Neural progenitor cell (in vitro differentiated cells): ENCODE results near the gene D2HGDH. TPM values are rescaled to one million over a fixed set of nuclear protein-coding genes. Genes with fewer than 3 reads are reported as not detected.

Experiments
- DNase-seq: peaks from one replicate; pipeline ENCODE4 v3.0.0-alpha.2; 2016; ENCODE audit warnings: low spot score
- H2AFZ ChIP-seq: fragments of 200-600 bp; sonication (generic); replicated peaks from 2 replicates; pipeline ENCODE4 v1.6.1; 2016; ENCODE audit warnings: antibody characterized with exemption
- H3F3A ChIP-seq: fragments of 200-600 bp; sonication (generic); 2 replicates; pipeline ENCODE4 v1.6.1; 2016; ENCODE audit warnings: antibody characterized with exemption, low read depth
- H3K27ac ChIP-seq: fragments of 200-600 bp; sonication (generic); 2 replicates; pipeline ENCODE4 v1.5.1; 2016; ENCODE audit warnings: mild to moderate bottlenecking
- H3K27me3 ChIP-seq: fragments of 200-600 bp; sonication (generic); 2 replicates; pipeline ENCODE4 v1.6.1; 2016; ENCODE audit warnings: mild to moderate bottlenecking, moderate library complexity
- H3K36me3 ChIP-seq: fragments of 200-600 bp; sonication (generic); 2 replicates; pipeline ENCODE4 v1.5.1; 2016
- H3K4me1 ChIP-seq: fragments of 200-600 bp; sonication (generic); 2 replicates; pipeline ENCODE4 v1.6.1; 2016; ENCODE audit warnings: mixed run types
- H3K4me2 ChIP-seq: fragments of 200-600 bp; sonication (generic); 2 replicates; pipeline ENCODE4 v1.6.1; 2016
- H3K4me3 ChIP-seq: fragments of 200-600 bp; sonication (generic); 2 replicates; pipeline ENCODE4 v1.5.1; 2016
- H3K79me2 ChIP-seq: fragments of 200-600 bp; sonication (generic); 2 replicates; pipeline ENCODE4 v1.6.1; 2016; ENCODE audit warnings: low read depth
- H3K9ac ChIP-seq: fragments of 200-600 bp; sonication (generic); 2 replicates; pipeline ENCODE4 v1.6.1; 2016
- H3K9me3 ChIP-seq: fragments of 200-600 bp; sonication (generic); 2 replicates; pipeline ENCODE4 v1.5.1; 2016; ENCODE audit warnings: low read depth
- H4K20me1 ChIP-seq: fragments of 200-600 bp; sonication (generic); 2 replicates; pipeline ENCODE4 v1.6.1; 2016; ENCODE audit warnings: low read depth
- H3K27ac Mint-ChIP-seq: 3 replicates; pipeline ENCODE4 v1.8.0; 2021; ENCODE audit warnings: mixed read lengths
- H3K27me3 Mint-ChIP-seq: 2 replicates; pipeline ENCODE4 v1.8.0; 2022; ENCODE audit warnings: low read depth, mild to moderate bottlenecking, inconsistent platforms, moderate library complexity, mixed read lengths; ENCODE audit not compliant: insufficient read depth
- H3K36me3 Mint-ChIP-seq: 3 replicates; pipeline ENCODE4 v1.8.0; 2021; ENCODE audit warnings: mixed read lengths
- H3K4me1 Mint-ChIP-seq: 3 replicates; pipeline ENCODE4 v1.8.0; 2021; ENCODE audit warnings: mixed read lengths
- H3K4me3 Mint-ChIP-seq: 3 replicates; pipeline ENCODE4 v1.8.0; 2021; ENCODE audit warnings: mild to moderate bottlenecking, moderate library complexity, mixed read lengths
- H3K9me3 Mint-ChIP-seq: 3 replicates; pipeline ENCODE4 v1.8.0; 2020; ENCODE audit warnings: mixed read lengths
- EZH2 ChIP-seq: fragments of 200-600 bp; sonication (generic); IDR thresholded peaks from 2 replicates; pipeline ENCODE4 v1.6.1; 2017; ENCODE audit warnings: antibody characterized with exemption, mild to moderate bottlenecking, moderate library complexity
- EZH2phosphoT487 ChIP-seq: fragments of 200-600 bp; sonication (generic); IDR thresholded peaks from 2 replicates; pipeline ENCODE4 v1.6.1; 2017; ENCODE audit warnings: antibody characterized with exemption
- total RNA-seq: library from RNA; depleted of rRNA; stranded (reverse); fragments of >200 nt; gene quantifications from 2 replicates; pipeline ENCODE4 v1.2.3, GENCODE V29; 2015; ENCODE audit warnings: low replicate concordance
- TF ChIP-seq, protein P1 (sequence below): fragments of 200-600 bp; sonication (generic); IDR thresholded peaks from 2 replicates; pipeline ENCODE4 v1.5.1; 2017; ENCODE audit warnings: antibody characterized with exemption, mild to moderate bottlenecking

D2HGDH gene
- total RNA-seq, 1 donor from 2014 or later = 3.5 TPM

DNA sequence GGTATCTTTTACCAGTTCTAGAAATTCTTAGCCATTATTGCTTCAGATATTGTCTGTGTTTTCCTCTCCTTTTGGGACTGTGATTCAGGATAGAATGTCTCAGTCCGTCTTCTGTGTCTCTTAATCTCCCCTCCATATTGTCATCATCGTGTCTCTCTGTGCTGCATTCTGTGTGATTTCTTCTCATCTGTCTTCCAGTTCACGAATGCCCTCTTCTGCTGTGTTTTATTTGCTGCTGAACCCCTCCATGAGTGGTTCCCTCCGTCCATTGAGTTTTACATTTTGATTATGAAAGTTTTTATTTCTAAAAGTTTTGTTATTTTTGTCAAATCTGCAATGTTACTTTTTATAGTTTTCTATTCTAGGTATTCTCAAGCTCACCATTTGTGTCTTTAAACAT is 11.7 kb downstream of the D2HGDH start:
- Histone ChIP-seq H3K79me2 (no peaks in the 10 kb centered on the region), H3K27ac (no peak overlapping the region), H3K4me2 (no peak overlapping the region), H3K27me3 (no peaks in the 10 kb centered on the region), H3K36me3 (no peaks in the 10 kb centered on the region), H3K4me3 (no peak overlapping the region), H3K9me3 (no peaks in the 10 kb centered on the region), H3K9ac (no peak overlapping the region), H3F3A (no peaks in the 10 kb centered on the region), H2AFZ (no peak overlapping the region), H3K4me1 (no peaks in the 10 kb centered on the region), H4K20me1 (no peaks in the 10 kb centered on the region)
- Mint-ChIP-seq H3K27ac (no peak overlapping the region), H3K4me3 (no peak overlapping the region), H3K36me3 (peaks cover 33% of the 10 kb centered on the region), H3K4me1 (no peaks in the 10 kb centered on the region), H3K9me3 (peaks cover 11% of the 10 kb centered on the region), H3K27me3 (peaks cover 2% of the 10 kb centered on the region)
- TF ChIP-seq, protein P1, sequence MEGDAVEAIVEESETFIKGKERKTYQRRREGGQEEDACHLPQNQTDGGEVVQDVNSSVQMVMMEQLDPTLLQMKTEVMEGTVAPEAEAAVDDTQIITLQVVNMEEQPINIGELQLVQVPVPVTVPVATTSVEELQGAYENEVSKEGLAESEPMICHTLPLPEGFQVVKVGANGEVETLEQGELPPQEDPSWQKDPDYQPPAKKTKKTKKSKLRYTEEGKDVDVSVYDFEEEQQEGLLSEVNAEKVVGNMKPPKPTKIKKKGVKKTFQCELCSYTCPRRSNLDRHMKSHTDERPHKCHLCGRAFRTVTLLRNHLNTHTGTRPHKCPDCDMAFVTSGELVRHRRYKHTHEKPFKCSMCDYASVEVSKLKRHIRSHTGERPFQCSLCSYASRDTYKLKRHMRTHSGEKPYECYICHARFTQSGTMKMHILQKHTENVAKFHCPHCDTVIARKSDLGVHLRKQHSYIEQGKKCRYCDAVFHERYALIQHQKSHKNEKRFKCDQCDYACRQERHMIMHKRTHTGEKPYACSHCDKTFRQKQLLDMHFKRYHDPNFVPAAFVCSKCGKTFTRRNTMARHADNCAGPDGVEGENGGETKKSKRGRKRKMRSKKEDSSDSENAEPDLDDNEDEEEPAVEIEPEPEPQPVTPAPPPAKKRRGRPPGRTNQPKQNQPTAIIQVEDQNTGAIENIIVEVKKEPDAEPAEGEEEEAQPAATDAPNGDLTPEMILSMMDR = no peak
- TF ChIP-seq EZH2 = no peak
- no peak for TF ChIP-seq EZH2phosphoT487
- no peak for DNase-seq

DNA sequence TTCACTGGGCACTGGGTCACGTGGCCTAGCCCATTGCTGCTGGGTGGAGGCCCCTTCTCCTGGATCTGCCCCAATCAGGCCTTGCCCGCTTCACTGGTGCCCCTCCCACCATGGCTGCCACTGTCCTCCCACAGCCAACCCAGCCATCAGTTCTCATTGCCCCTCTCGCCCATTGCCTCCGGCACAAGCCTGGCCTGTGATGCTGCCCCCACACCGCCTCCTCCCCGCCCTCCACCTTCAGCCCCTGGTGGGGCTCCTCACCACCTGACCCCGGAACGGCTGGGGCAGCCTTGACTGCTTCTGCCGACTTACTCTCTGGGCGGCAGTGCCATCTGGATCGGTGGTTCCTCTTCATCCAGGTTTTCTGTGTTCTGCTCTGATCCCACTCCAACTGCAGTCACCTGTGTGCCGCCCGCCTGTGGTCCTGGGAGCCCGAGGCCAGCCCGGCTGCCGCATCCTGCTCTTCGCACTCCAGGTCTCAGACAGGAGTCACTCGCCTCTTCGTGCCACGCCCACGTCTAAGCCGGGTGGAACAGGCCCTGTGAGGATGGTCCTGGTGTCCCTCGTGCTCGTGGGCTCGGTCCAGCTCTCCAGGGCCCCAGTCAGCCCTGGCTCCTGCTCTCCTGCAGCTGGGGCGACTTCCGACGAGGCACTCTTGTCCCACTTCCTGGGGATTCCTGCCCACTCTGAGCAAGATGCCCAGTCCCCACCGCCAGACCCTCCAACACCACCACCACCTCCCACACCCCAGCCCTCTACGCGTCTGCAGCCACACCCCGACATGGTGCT is 14.2 kb downstream of the D2HGDH start:
- no peaks in the 10 kb centered on the region for H3F3A ChIP-seq
- no peak overlapping the region for H3K4me2 ChIP-seq
- no peaks in the 10 kb centered on the region for H4K20me1 ChIP-seq
- no peaks in the 10 kb centered on the region for H3K4me1 Mint-ChIP-seq
- no peaks in the 10 kb centered on the region for H3K27me3 ChIP-seq
- H3K27me3 Mint-ChIP-seq = peaks cover 2% of the 10 kb centered on the region
- H3K9me3 ChIP-seq = no peaks in the 10 kb centered on the region
- no peak overlapping the region for H3K9ac ChIP-seq
- peaks cover 11% of the 10 kb centered on the region for H3K9me3 Mint-ChIP-seq
- peaks cover 37% of the 10 kb centered on the region for H3K36me3 Mint-ChIP-seq
- H3K4me1 ChIP-seq = no peaks in the 10 kb centered on the region
- H3K4me3 Mint-ChIP-seq = peak overlapping the region; percentile 41
- no peak overlapping the region for H3K4me3 ChIP-seq
- no peak for DNase-seq
- no peaks in the 10 kb centered on the region for H3K79me2 ChIP-seq
- H2AFZ ChIP-seq = no peak overlapping the region
- H3K27ac ChIP-seq = no peak overlapping the region
- H3K36me3 ChIP-seq = no peaks in the 10 kb centered on the region
- H3K27ac Mint-ChIP-seq = no peak overlapping the region
- TF ChIP-seq EZH2 = no peak
- no peak for TF ChIP-seq EZH2phosphoT487
- TF ChIP-seq, protein P1 = no peak

DNA sequence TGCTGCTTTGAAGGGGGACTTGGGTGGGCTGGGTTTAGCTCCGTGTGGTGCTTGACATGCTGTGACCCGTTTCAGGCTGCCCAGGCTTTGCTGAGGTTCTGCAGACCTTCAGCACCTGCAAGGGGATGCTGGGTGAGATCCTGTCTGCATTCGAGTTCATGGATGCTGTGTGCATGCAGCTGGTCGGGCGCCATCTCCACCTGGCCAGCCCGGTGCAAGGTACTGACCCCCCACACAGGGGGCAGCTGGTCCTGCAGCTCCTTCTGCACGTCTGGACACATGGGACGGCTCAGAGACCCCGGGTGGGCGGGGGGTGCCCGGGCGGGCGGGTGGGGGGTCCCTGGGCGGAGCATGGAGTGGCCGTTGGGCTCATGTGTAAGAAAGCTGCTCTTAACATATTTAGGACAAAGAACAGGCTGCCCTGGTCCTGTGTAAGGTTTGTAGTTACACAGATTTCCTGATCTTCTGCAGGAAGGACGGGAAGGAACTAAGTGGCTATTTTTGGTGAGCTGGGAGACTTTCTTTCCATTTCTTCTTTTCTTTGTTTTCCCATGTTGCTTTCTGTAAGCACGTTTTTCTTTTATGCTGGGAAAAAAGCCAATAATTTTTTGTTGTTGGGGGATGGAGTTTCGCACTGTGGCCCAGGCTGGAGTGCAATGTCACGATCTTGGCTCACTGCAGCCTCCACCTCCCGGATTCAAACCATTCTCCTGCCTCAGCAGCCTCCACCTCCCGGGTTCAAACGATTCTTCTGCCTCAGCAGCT is 15.8 kb downstream of the D2HGDH start:
- Mint-ChIP-seq H3K36me3 (peaks cover 30% of the 10 kb centered on the region), H3K4me1 (no peaks in the 10 kb centered on the region), H3K27ac (no peak overlapping the region), H3K9me3 (peaks cover 11% of the 10 kb centered on the region), H3K4me3 (no peak overlapping the region), H3K27me3 (peaks cover 2% of the 10 kb centered on the region)
- no peaks in the 10 kb centered on the region for H3K79me2 ChIP-seq
- no peaks in the 10 kb centered on the region for H3F3A ChIP-seq
- TF ChIP-seq EZH2phosphoT487 (no peak), EZH2 (no peak)
- TF ChIP-seq, protein P1 = no peak
- H3K9ac ChIP-seq = no peak overlapping the region
- no peaks in the 10 kb centered on the region for H3K4me1 ChIP-seq
- no peak overlapping the region for H3K27ac ChIP-seq
- H4K20me1 ChIP-seq = no peaks in the 10 kb centered on the region
- H3K4me2 ChIP-seq = no peak overlapping the region
- no peak overlapping the region for H2AFZ ChIP-seq
- no peak for DNase-seq
- no peaks in the 10 kb centered on the region for H3K9me3 ChIP-seq
- no peaks in the 10 kb centered on the region for H3K36me3 ChIP-seq
- no peaks in the 10 kb centered on the region for H3K27me3 ChIP-seq
- no peak overlapping the region for H3K4me3 ChIP-seq
